Neural progenitor cell (in vitro differentiated cells): ENCODE data around the gene NDST1. TPM values are rescaled to one million over a fixed set of nuclear protein-coding genes. Genes with fewer than 3 reads are reported as not detected.

ENCODE experiments used
- DNase-seq: peaks from one replicate; pipeline ENCODE4 v3.0.0-alpha.2; 2016; ENCODE audit warnings: low spot score
- H2AFZ ChIP-seq: fragments of 200-600 bp; sonication (generic); replicated peaks from 2 replicates; pipeline ENCODE4 v1.6.1; 2016; ENCODE audit warnings: antibody characterized with exemption
- H3F3A ChIP-seq: fragments of 200-600 bp; sonication (generic); 2 replicates; pipeline ENCODE4 v1.6.1; 2016; ENCODE audit warnings: antibody characterized with exemption, low read depth
- H3K27ac ChIP-seq: fragments of 200-600 bp; sonication (generic); 2 replicates; pipeline ENCODE4 v1.5.1; 2016; ENCODE audit warnings: mild to moderate bottlenecking
- H3K27me3 ChIP-seq: fragments of 200-600 bp; sonication (generic); 2 replicates; pipeline ENCODE4 v1.6.1; 2016; ENCODE audit warnings: mild to moderate bottlenecking, moderate library complexity
- H3K36me3 ChIP-seq: fragments of 200-600 bp; sonication (generic); 2 replicates; pipeline ENCODE4 v1.5.1; 2016
- H3K4me1 ChIP-seq: fragments of 200-600 bp; sonication (generic); 2 replicates; pipeline ENCODE4 v1.6.1; 2016; ENCODE audit warnings: mixed run types
- H3K4me2 ChIP-seq: fragments of 200-600 bp; sonication (generic); 2 replicates; pipeline ENCODE4 v1.6.1; 2016
- H3K4me3 ChIP-seq: fragments of 200-600 bp; sonication (generic); 2 replicates; pipeline ENCODE4 v1.5.1; 2016
- H3K79me2 ChIP-seq: fragments of 200-600 bp; sonication (generic); 2 replicates; pipeline ENCODE4 v1.6.1; 2016; ENCODE audit warnings: low read depth
- H3K9ac ChIP-seq: fragments of 200-600 bp; sonication (generic); 2 replicates; pipeline ENCODE4 v1.6.1; 2016
- H3K9me3 ChIP-seq: fragments of 200-600 bp; sonication (generic); 2 replicates; pipeline ENCODE4 v1.5.1; 2016; ENCODE audit warnings: low read depth
- H4K20me1 ChIP-seq: fragments of 200-600 bp; sonication (generic); 2 replicates; pipeline ENCODE4 v1.6.1; 2016; ENCODE audit warnings: low read depth
- H3K27ac Mint-ChIP-seq: 3 replicates; pipeline ENCODE4 v1.8.0; 2021; ENCODE audit warnings: mixed read lengths
- H3K27me3 Mint-ChIP-seq: 2 replicates; pipeline ENCODE4 v1.8.0; 2022; ENCODE audit warnings: low read depth, mild to moderate bottlenecking, inconsistent platforms, moderate library complexity, mixed read lengths; ENCODE audit not compliant: insufficient read depth
- H3K36me3 Mint-ChIP-seq: 3 replicates; pipeline ENCODE4 v1.8.0; 2021; ENCODE audit warnings: mixed read lengths
- H3K4me1 Mint-ChIP-seq: 3 replicates; pipeline ENCODE4 v1.8.0; 2021; ENCODE audit warnings: mixed read lengths
- H3K4me3 Mint-ChIP-seq: 3 replicates; pipeline ENCODE4 v1.8.0; 2021; ENCODE audit warnings: mild to moderate bottlenecking, moderate library complexity, mixed read lengths
- H3K9me3 Mint-ChIP-seq: 3 replicates; pipeline ENCODE4 v1.8.0; 2020; ENCODE audit warnings: mixed read lengths
- CTCF ChIP-seq: fragments of 200-600 bp; sonication (generic); IDR thresholded peaks from 2 replicates; pipeline ENCODE4 v1.5.1; 2017; ENCODE audit warnings: antibody characterized with exemption, mild to moderate bottlenecking
- EZH2 ChIP-seq: fragments of 200-600 bp; sonication (generic); IDR thresholded peaks from 2 replicates; pipeline ENCODE4 v1.6.1; 2017; ENCODE audit warnings: antibody characterized with exemption, mild to moderate bottlenecking, moderate library complexity
- EZH2phosphoT487 ChIP-seq: fragments of 200-600 bp; sonication (generic); IDR thresholded peaks from 2 replicates; pipeline ENCODE4 v1.6.1; 2017; ENCODE audit warnings: antibody characterized with exemption
- total RNA-seq: library from RNA; depleted of rRNA; stranded (reverse); fragments of >200 nt; gene quantifications from 2 replicates; pipeline ENCODE4 v1.2.3, GENCODE V29; 2015; ENCODE audit warnings: low replicate concordance

Gene NDST1
- total RNA-seq, 1 donor from 2014 or later: 22.9 TPM

GRCh38 chr5:150593593-150593992 lies 85.7 kb downstream of the NDST1 start:
- H3K27ac ChIP-seq: no peak overlapping the region
- H3K9me3 Mint-ChIP-seq: no peaks in the 10 kb centered on the region

GRCh38 chr5:150593996-150594395 lies 86.1 kb downstream of the NDST1 start:
- no peaks in the 10 kb centered on the region for H3K9me3 Mint-ChIP-seq
- Histone ChIP-seq H3K27me3 (no peaks in the 10 kb centered on the region), H3K27ac (no peak overlapping the region), H3K4me2 (no peak overlapping the region), H3K4me1 (peaks cover 28% of the 10 kb centered on the region), H3K9ac (no peak overlapping the region), H3F3A (peaks cover 7% of the 10 kb centered on the region), H4K20me1 (no peaks in the 10 kb centered on the region), H3K36me3 (no peaks in the 10 kb centered on the region), H3K79me2 (no peaks in the 10 kb centered on the region), H3K9me3 (no peaks in the 10 kb centered on the region), H3K4me3 (no peak overlapping the region), H2AFZ (no peak overlapping the region)
- H3K36me3 Mint-ChIP-seq: no peaks in the 10 kb centered on the region
- H3K4me1 Mint-ChIP-seq: peaks cover 42% of the 10 kb centered on the region
- no peak for TF ChIP-seq CTCF
- no peak for TF ChIP-seq EZH2phosphoT487
- no peak for TF ChIP-seq EZH2
- peaks cover 6% of the 10 kb centered on the region for H3K27me3 Mint-ChIP-seq
- no peak overlapping the region for H3K4me3 Mint-ChIP-seq
- no peak for DNase-seq
- no peak overlapping the region for H3K27ac Mint-ChIP-seq

More at GRCh38 chr5:150593593-150593992, 85.7 kb downstream of the NDST1 start:
- H3K9me3 ChIP-seq: no peaks in the 10 kb centered on the region
- no peak overlapping the region for H3K27ac Mint-ChIP-seq
- no peak overlapping the region for H3K9ac ChIP-seq
- no peak overlapping the region for H3K4me3 ChIP-seq
- peaks cover 6% of the 10 kb centered on the region for H3K27me3 Mint-ChIP-seq
- H3K4me3 Mint-ChIP-seq: no peak overlapping the region
- peaks cover 28% of the 10 kb centered on the region for H3K4me1 ChIP-seq
- no peak for TF ChIP-seq EZH2
- no peaks in the 10 kb centered on the region for H3K36me3 Mint-ChIP-seq
- H3K36me3 ChIP-seq: no peaks in the 10 kb centered on the region
- H3K4me1 Mint-ChIP-seq: peaks cover 42% of the 10 kb centered on the region
- no peaks in the 10 kb centered on the region for H3K27me3 ChIP-seq
- no peak overlapping the region for H2AFZ ChIP-seq
- DNase-seq: no peak
- peaks cover 7% of the 10 kb centered on the region for H3F3A ChIP-seq
- H4K20me1 ChIP-seq: no peaks in the 10 kb centered on the region
- H3K79me2 ChIP-seq: no peaks in the 10 kb centered on the region
- no peak overlapping the region for H3K4me2 ChIP-seq

GRCh38 chr5:150595466-150596031 lies 87.6 kb downstream of the NDST1 start:
- Histone ChIP-seq H3K4me3 (no peak overlapping the region), H3K4me1 (peaks cover 26% of the 10 kb centered on the region), H3K9me3 (no peaks in the 10 kb centered on the region), H3K4me2 (no peak overlapping the region), H3K27me3 (no peaks in the 10 kb centered on the region), H3F3A (peaks cover 7% of the 10 kb centered on the region), H3K27ac (no peak overlapping the region), H3K36me3 (no peaks in the 10 kb centered on the region), H3K79me2 (no peaks in the 10 kb centered on the region), H3K9ac (no peak overlapping the region), H4K20me1 (no peaks in the 10 kb centered on the region), H2AFZ (no peak overlapping the region)
- no peaks in the 10 kb centered on the region for H3K9me3 Mint-ChIP-seq
- H3K4me1 Mint-ChIP-seq: peaks cover 37% of the 10 kb centered on the region
- H3K36me3 Mint-ChIP-seq: no peaks in the 10 kb centered on the region
- no peak overlapping the region for H3K27ac Mint-ChIP-seq
- DNase-seq: no peak
- TF ChIP-seq EZH2 (no peak), CTCF (no peak), EZH2phosphoT487 (no peak)
- H3K4me3 Mint-ChIP-seq: no peak overlapping the region
- peaks cover 6% of the 10 kb centered on the region for H3K27me3 Mint-ChIP-seq

- Histone ChIP-seq H3K4me3 (no peak overlapping the region), H3K79me2 (no peaks in the 10 kb centered on the region), H3K9ac (no peak overlapping the region), H3F3A (peaks cover 3% of the 10 kb centered on the region), H3K36me3 (no peaks in the 10 kb centered on the region), H3K4me1 (peaks cover 18% of the 10 kb centered on the region), H3K27ac (no peak overlapping the region), H2AFZ (no peak overlapping the region), H3K9me3 (no peaks in the 10 kb centered on the region), H3K4me2 (no peak overlapping the region), H4K20me1 (no peaks in the 10 kb centered on the region), H3K27me3 (no peaks in the 10 kb centered on the region)
- no peak for DNase-seq
- no peak overlapping the region for H3K27ac Mint-ChIP-seq
- peaks cover 32% of the 10 kb centered on the region for H3K4me1 Mint-ChIP-seq
- no peaks in the 10 kb centered on the region for H3K36me3 Mint-ChIP-seq
- H3K9me3 Mint-ChIP-seq: no peaks in the 10 kb centered on the region
- no peak overlapping the region for H3K4me3 Mint-ChIP-seq
- H3K27me3 Mint-ChIP-seq: peaks cover 6% of the 10 kb centered on the region
- TF ChIP-seq EZH2 (no peak), CTCF (no peak), EZH2phosphoT487 (no peak)
Observed at GRCh38 chr5:150596313-150596712, 88.4 kb downstream of the NDST1 start.
